SU-DHL-6 (cell line): ENCODE data around the gene RAI1.

Experiments
- H2AFZ ChIP-seq: fragments of 200-600 bp; sonication (generic); 2 replicates; pipeline ENCODE4 v1.6.1; 2014; ENCODE audit warnings: low read depth, mild to moderate bottlenecking, moderate library complexity, mixed read lengths, antibody characterized with exemption, low read length; ENCODE audit not compliant: severe bottlenecking
- H3F3A ChIP-seq: fragments of 200-600 bp; shearing (Covaris generic); 2 replicates; pipeline ENCODE4 v1.6.0; 2016; ENCODE audit warnings: antibody characterized with exemption, mild to moderate bottlenecking; ENCODE audit not compliant: insufficient read depth
- H3K27ac ChIP-seq: fragments of 200-600 bp; sonication (generic); 2 replicates; pipeline ENCODE4 v1.5.1; 2016; ENCODE audit warnings: low read depth, mild to moderate bottlenecking, low read length, moderate library complexity, mixed read lengths
- H3K27me3 ChIP-seq: fragments of 200-600 bp; sonication (generic), shearing (Covaris generic); 2 replicates; pipeline ENCODE4 v1.6.0; 2014; ENCODE audit warnings: mild to moderate bottlenecking, low read length
- H3K36me3 ChIP-seq: fragments of 200-600 bp; sonication (generic); 2 replicates; pipeline ENCODE4 v1.6.1; 2014; ENCODE audit warnings: mild to moderate bottlenecking, low read length, mixed read lengths
- H3K4me2 ChIP-seq: fragments of 300-600, 200-600 bp; shearing (Covaris generic), sonication (generic); 2 replicates; pipeline ENCODE4 v1.6.0; 2014; ENCODE audit warnings: low read length, low read depth, mild to moderate bottlenecking; ENCODE audit not compliant: poor library complexity, severe bottlenecking
- H3K4me3 ChIP-seq: fragments of 200-600 bp; sonication (generic); 2 replicates; pipeline ENCODE4 v1.5.1; 2014; ENCODE audit warnings: antibody characterized with exemption, low read length, mild to moderate bottlenecking, mixed read lengths; ENCODE audit not compliant: insufficient read depth, poor library complexity, severe bottlenecking
- H3K79me2 ChIP-seq: fragments of 200-600 bp; sonication (generic); 2 replicates; pipeline ENCODE4 v1.6.1; 2014; ENCODE audit warnings: mild to moderate bottlenecking, low read length, moderate library complexity; ENCODE audit not compliant: insufficient read depth
- H3K9ac ChIP-seq: fragments of 200-600 bp; sonication (generic); 2 replicates; pipeline ENCODE4 v1.7.0; 2014; ENCODE audit warnings: mild to moderate bottlenecking, low read length
- H3K9me2 ChIP-seq: fragments of 200-600 bp; sonication (generic); replicated peaks from 2 replicates; pipeline ENCODE4 v1.6.1; 2014; ENCODE audit warnings: low read length; ENCODE audit not compliant: insufficient read depth
- H3K9me3 ChIP-seq: fragments of 200-600 bp; sonication (generic); 2 replicates; pipeline ENCODE4 v1.6.1; 2014; ENCODE audit warnings: low read length, mixed read lengths; ENCODE audit not compliant: insufficient read depth
- H4K20me1 ChIP-seq: fragments of 200-600 bp; sonication (generic); 2 replicates; pipeline ENCODE4 v1.6.1; 2014; ENCODE audit warnings: low read depth, mild to moderate bottlenecking, antibody characterized with exemption, low read length, moderate library complexity, mixed read lengths
- CTCF ChIP-seq: fragments of 200-600 bp; sonication (generic); IDR thresholded peaks from one replicate; pipeline ENCODE4 v1.5.1; 2017; ENCODE audit warnings: antibody characterized with exemption, mild to moderate bottlenecking, low read length, moderate library complexity; ENCODE audit not compliant: insufficient read depth, poor library complexity, severe bottlenecking
- EZH2phosphoT487 ChIP-seq: fragments of 200-600 bp; sonication (generic), shearing (Covaris generic); conservative IDR thresholded peaks from 2 replicates; pipeline ENCODE4 v1.6.1; 2018; ENCODE audit warnings: mild to moderate bottlenecking, antibody characterized with exemption, low read length, moderate library complexity, mixed read lengths

RAI1 gene

GRCh38 chr17:17681744-17682292 lies 560 bp downstream of the RAI1 start:
- no peaks in the 10 kb centered on the region for H3K27me3 ChIP-seq
- H3K9ac ChIP-seq, result peak overlapping the region; percentile 47; the same call in 1 of the 2 replicates
- no peaks in the 10 kb centered on the region for H3K79me2 ChIP-seq

DNA sequence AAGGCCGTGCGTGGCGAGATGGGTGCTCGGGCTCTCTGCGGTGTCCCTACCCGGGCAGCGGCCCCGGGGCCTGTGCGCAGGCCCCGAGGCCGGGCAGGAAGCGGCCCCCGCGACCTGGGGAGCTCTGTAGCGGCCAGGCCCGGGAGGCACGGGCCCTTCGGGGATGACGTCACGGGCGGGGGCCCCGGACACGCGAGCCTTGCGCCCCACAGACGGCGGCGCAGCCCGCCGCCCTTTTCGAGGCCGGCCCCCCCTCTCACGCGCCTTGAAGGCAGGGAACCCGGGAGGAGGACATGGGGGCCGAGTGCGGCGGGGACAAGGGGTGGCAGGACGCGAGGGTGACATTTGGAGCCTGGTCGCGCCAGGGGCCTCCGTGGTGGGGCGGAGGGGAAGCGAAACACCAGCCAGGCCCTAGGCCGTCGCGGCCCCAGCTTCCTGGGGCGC lies 1.1 kb downstream of the RAI1 start:
- Histone ChIP-seq H3K9me3 (no peaks in the 10 kb centered on the region), H3K79me2 (no peaks in the 10 kb centered on the region), H2AFZ (no peak overlapping the region), H3K9ac (peak overlapping the region; percentile 47), H3K36me3 (no peaks in the 10 kb centered on the region), H3K9me2 (no peaks in the 10 kb centered on the region), H3K4me3 (peak overlapping the region; percentile 52), H3K27ac (no peak overlapping the region), H3F3A (peaks cover 7% of the 10 kb centered on the region), H3K4me2 (peak overlapping the region; percentile 51), H3K27me3 (no peaks in the 10 kb centered on the region), H4K20me1 (no peaks in the 10 kb centered on the region)
- TF ChIP-seq EZH2phosphoT487, result no peak
- no peak for TF ChIP-seq CTCF

More at GRCh38 chr17:17681744-17682292, 560 bp downstream of the RAI1 start:
- no peak for TF ChIP-seq CTCF
- no peak for TF ChIP-seq EZH2phosphoT487
- Histone ChIP-seq H3K9me3 (no peaks in the 10 kb centered on the region), H3K36me3 (no peaks in the 10 kb centered on the region), H4K20me1 (no peaks in the 10 kb centered on the region), H3K9me2 (no peaks in the 10 kb centered on the region), H3K4me3 (peak overlapping the region; percentile 52), H2AFZ (no peak overlapping the region), H3K27ac (no peak overlapping the region), H3K4me2 (peak overlapping the region; percentile 51), H3F3A (peaks cover 7% of the 10 kb centered on the region)

DNA sequence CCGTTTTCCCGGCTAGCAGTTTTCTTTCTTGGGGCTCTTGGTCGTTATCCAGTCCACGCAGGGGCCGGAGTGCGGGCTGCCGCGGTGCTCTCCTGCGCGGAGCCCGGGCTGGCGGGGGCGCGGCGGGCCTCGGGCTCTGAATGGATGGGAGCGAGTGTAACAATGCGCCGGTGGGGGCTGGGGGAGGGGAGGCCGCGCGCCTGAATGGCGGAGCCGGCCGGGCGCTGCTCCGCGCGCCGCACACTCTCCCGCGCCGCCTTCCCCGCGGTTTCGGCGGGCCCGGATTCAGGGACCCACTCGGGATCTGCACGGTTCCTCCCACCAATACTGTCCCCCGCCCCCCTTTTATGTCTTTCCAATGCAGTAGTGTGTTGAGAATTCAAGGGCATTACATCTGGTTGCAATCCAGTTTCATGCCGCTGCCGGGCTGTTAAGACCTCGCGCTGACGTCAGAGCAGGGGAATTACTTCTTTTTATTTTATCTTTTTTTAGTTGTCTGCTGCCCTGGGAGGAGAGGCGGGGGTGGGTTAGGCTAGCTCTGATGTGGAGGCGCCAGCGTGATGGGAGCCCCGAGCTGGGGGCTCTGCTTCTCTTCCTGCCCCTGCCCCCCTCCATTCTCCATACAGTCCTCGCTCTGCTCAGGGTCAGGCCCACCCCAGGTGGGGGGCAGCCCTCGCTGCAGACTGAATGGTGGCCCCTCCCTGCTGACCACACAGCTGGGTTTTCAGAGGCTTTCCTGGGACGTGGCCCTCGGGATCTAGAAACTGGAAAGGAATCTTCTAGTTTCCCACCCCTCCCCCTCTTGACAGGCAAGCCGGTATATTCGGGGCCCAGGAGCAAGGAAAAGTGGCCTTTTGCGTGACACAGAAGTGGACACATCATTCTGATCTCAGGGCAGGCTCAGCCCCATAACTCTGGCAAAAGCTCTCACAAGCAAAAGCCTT lies 1.8 kb downstream of the RAI1 start:
- Histone ChIP-seq H3K9me3 (no peaks in the 10 kb centered on the region), H4K20me1 (no peaks in the 10 kb centered on the region), H3K36me3 (no peaks in the 10 kb centered on the region), H3K27me3 (no peaks in the 10 kb centered on the region), H3K4me3 (peak overlapping the region; percentile 24), H3K9me2 (no peaks in the 10 kb centered on the region), H3K27ac (no peak overlapping the region), H3F3A (peaks cover 7% of the 10 kb centered on the region), H3K9ac (peak overlapping the region; percentile 47), H3K79me2 (no peaks in the 10 kb centered on the region), H3K4me2 (peak overlapping the region; percentile 51), H2AFZ (no peak overlapping the region)
- TF ChIP-seq CTCF, result no peak
- 0 out of 2 replicates have a peak, but pooled peaks have one; percentile 37 for TF ChIP-seq EZH2phosphoT487
